H1 (cell line): Measurements from ENCODE around the gene L3MBTL3. TPM values are rescaled to one million over a fixed set of nuclear protein-coding genes. Genes with fewer than 3 reads are reported as not detected.

Source experiments
- BCL11A ChIP-seq, 2 experiments: IDR thresholded peaks; one replicate each; pipeline ENCODE4 v1.6.1; 2011; ENCODE audit warnings: low read depth in 2 of 2, low read length in 2 of 2, mild to moderate bottlenecking in 2 of 2
- CHD2 ChIP-seq: IDR thresholded peaks from 2 replicates; pipeline ENCODE4 v1.6.1; 2012; ENCODE audit warnings: low read length, improper control_type of control experiment
- CTCF ChIP-seq, 3 experiments: IDR thresholded peaks; 1 replicate in 2 of 3; 2 replicates in 1 of 3; pipeline versions ENCODE4 v1.5.1 to v1.6.1; 2011; ENCODE audit warnings: low read length in 3 of 3, mild to moderate bottlenecking in 3 of 3, inconsistent platforms in 2 of 3, low read depth in 1 of 3, moderate library complexity in 1 of 3; ENCODE audit not compliant: insufficient read depth in 1 of 3; ENCODE audit errors: control extremely low read depth in 1 of 3
- E2F6 ChIP-seq: IDR thresholded peaks from 2 replicates; pipeline ENCODE4 v1.6.1; 2012; ENCODE audit warnings: inconsistent platforms
- KDM4A ChIP-seq: IDR thresholded peaks from one replicate; pipeline ENCODE4 v1.7.1; 2012; ENCODE audit warnings: low read depth, mild to moderate bottlenecking, moderate library complexity, low read length, inconsistent platforms; ENCODE audit not compliant: severe bottlenecking
- RAD21 ChIP-seq, 2 experiments: IDR thresholded peaks in 1 of 2; conservative IDR thresholded peaks in 1 of 2; 2 replicates each; pipeline ENCODE4 v1.6.1; 2011; ENCODE audit warnings: low read depth in 2 of 2, low read length in 2 of 2, improper control_type of control experiment in 1 of 2, inconsistent platforms in 1 of 2, mild to moderate bottlenecking in 1 of 2, moderate library complexity in 1 of 2
- RBBP5 ChIP-seq: IDR thresholded peaks from 2 replicates; pipeline ENCODE4 v1.7.1; 2012; ENCODE audit warnings: low read depth, mild to moderate bottlenecking, inconsistent platforms, low read length, moderate library complexity, borderline replicate concordance
- SIX5 ChIP-seq: IDR thresholded peaks from 2 replicates; pipeline ENCODE4 v1.6.1; 2011; ENCODE audit warnings: mild to moderate bottlenecking, low read depth, low read length
- SP1 ChIP-seq: IDR thresholded peaks from 2 replicates; pipeline ENCODE4 v1.6.1; 2011; ENCODE audit warnings: low read depth, low read length
- SP2 ChIP-seq: IDR thresholded peaks from 2 replicates; pipeline ENCODE4 v1.6.1; 2012; ENCODE audit warnings: mild to moderate bottlenecking, low read length, inconsistent platforms
- SP4 ChIP-seq: IDR thresholded peaks from 2 replicates; pipeline ENCODE4 v1.6.1; 2012; ENCODE audit warnings: low read length, inconsistent platforms
- SRF ChIP-seq: IDR thresholded peaks from 2 replicates; pipeline ENCODE4 v1.6.1; 2011; ENCODE audit warnings: mild to moderate bottlenecking, low read depth, low read length, moderate library complexity
- TBP ChIP-seq: IDR thresholded peaks from 2 replicates; pipeline ENCODE4 v1.6.1; 2011; ENCODE audit warnings: low read depth, low read length, improper control_type of control experiment
- USF2 ChIP-seq: IDR thresholded peaks from 2 replicates; pipeline ENCODE4 v1.6.1; 2011; ENCODE audit warnings: low read length, improper control_type of control experiment
- ZNF274 ChIP-seq: IDR thresholded peaks from 2 replicates; pipeline ENCODE4 v1.7.0; 2012; ENCODE audit warnings: low read length, borderline replicate concordance; ENCODE audit errors: extremely low read depth
- polyA plus RNA-seq, 7 experiments: library from polyadenylated mRNA; depleted of rRNA in 3 of 7; stranded (reverse) in 5 of 7; unstranded in 2 of 7; fragments of >200 nt in 5 of 7; fragments of 200-250 nt in 2 of 7; gene quantifications; 1 replicate in 5 of 7; 2 replicates in 1 of 7; 4 replicates in 1 of 7; pipeline versions ENCODE4 v1.2.1 to v1.2.3, GENCODE V29; 2011 to 2013; ENCODE audit warnings: missing spikeins in 2 of 7, mixed read lengths in 2 of 7
- total RNA-seq: library from RNA; stranded (reverse); fragmentation: NEBNext Ultra II Directional; extraction: Animal tissue kit (Norgen Biotek cat#: 25700); gene quantifications from 2 replicates; pipeline ENCODE4 v1.2.1, GENCODE V29; 2021
- TF ChIP-seq, protein P1 (sequence below): IDR thresholded peaks from 2 replicates; pipeline ENCODE4 v1.6.1; 2011; ENCODE audit warnings: low read depth, mild to moderate bottlenecking, low read length; ENCODE audit not compliant: insufficient read depth
- TF ChIP-seq, protein P2 (sequence below): IDR thresholded peaks from 2 replicates; pipeline ENCODE4 v1.6.1; 2012; ENCODE audit warnings: low read length, inconsistent platforms

Gene L3MBTL3
- total and polyA plus RNA-seq, 2 of the 8 experiments (the other 6 are each of a cell fraction or from before 2014, with no cell fraction given) = 3.9 to 17.2 TPM

- no peak for TF ChIP-seq RAD21 (IDR thresholded peaks at IDR 0.05 in 1 of 2, conservative IDR thresholded peaks at IDR 0.05 in 1 of 2; ENCODE audit: low read depth in 2 of 2, low read length in 2 of 2)
- TF ChIP-seq TBP = peak; percentile 67; the same call in 1 of the 2 replicates
- no peak for TF ChIP-seq SRF
- TF ChIP-seq CHD2 = no peak
- TF ChIP-seq, protein P1, sequence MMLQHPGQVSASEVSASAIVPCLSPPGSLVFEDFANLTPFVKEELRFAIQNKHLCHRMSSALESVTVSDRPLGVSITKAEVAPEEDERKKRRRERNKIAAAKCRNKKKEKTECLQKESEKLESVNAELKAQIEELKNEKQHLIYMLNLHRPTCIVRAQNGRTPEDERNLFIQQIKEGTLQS = no peak
- no peak for TF ChIP-seq SP2
- no peak for TF ChIP-seq BCL11A (IDR thresholded peaks at IDR 0.05; ENCODE audit: low read depth in 2 of 2, low read length in 2 of 2)
- TF ChIP-seq E2F6 = no peak
- TF ChIP-seq ZNF274 = no peak
- TF ChIP-seq SP4 = no peak
- TF ChIP-seq RBBP5 = 0 out of 2 replicates have a peak, but pooled peaks have one; percentile 33
- no peak for TF ChIP-seq SP1
- TF ChIP-seq KDM4A = no peak
- TF ChIP-seq SIX5 = no peak
- TF ChIP-seq, protein P2, sequence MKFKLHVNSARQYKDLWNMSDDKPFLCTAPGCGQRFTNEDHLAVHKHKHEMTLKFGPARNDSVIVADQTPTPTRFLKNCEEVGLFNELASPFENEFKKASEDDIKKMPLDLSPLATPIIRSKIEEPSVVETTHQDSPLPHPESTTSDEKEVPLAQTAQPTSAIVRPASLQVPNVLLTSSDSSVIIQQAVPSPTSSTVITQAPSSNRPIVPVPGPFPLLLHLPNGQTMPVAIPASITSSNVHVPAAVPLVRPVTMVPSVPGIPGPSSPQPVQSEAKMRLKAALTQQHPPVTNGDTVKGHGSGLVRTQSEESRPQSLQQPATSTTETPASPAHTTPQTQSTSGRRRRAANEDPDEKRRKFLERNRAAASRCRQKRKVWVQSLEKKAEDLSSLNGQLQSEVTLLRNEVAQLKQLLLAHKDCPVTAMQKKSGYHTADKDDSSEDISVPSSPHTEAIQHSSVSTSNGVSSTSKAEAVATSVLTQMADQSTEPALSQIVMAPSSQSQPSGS = no peak
- TF ChIP-seq CTCF (IDR thresholded peaks at IDR 0.05; ENCODE audit: control extremely low read depth in 1 of 3, insufficient read depth in 1 of 3, low read depth in 1 of 3, low read length in 3 of 3) = no peak
- TF ChIP-seq USF2 = no peak
These were observed at the start of gene L3MBTL3 (continued) for GRCh38 chr6:130018292-130018743.
